GM18870 (cell line): ENCODE data around the gene ZNF335.

Experiments used
- ATAC-seq: cut with Tn5 transposase; IDR thresholded peaks from one replicate; pipeline ENCODE4 v1.9.1; 2021; ENCODE audit warnings: moderate library complexity; ENCODE audit not compliant: unreplicated experiment

ZNF335 gene

GRCh38 chr20:45974896-45975565, 3.0 kb upstream of the ZNF335 start:
- no peak for ATAC-seq

GRCh38 chr20:45972500-45973183, 639 bp upstream of the ZNF335 start:
- no peak for ATAC-seq

- ATAC-seq, result no peak
Observed at GRCh38 chr20:45971425-45971674, 653 bp downstream of the ZNF335 start.

GRCh38 chr20:45970646-45971424, 1.2 kb downstream of the ZNF335 start:
- ATAC-seq, result no peak

- ATAC-seq, result no peak
Observed at GRCh38 chr20:45969712-45970634, 2.0 kb downstream of the ZNF335 start.

- no peak for ATAC-seq
Observed at GRCh38 chr20:45968801-45969711, 2.9 kb downstream of the ZNF335 start.

DNA sequence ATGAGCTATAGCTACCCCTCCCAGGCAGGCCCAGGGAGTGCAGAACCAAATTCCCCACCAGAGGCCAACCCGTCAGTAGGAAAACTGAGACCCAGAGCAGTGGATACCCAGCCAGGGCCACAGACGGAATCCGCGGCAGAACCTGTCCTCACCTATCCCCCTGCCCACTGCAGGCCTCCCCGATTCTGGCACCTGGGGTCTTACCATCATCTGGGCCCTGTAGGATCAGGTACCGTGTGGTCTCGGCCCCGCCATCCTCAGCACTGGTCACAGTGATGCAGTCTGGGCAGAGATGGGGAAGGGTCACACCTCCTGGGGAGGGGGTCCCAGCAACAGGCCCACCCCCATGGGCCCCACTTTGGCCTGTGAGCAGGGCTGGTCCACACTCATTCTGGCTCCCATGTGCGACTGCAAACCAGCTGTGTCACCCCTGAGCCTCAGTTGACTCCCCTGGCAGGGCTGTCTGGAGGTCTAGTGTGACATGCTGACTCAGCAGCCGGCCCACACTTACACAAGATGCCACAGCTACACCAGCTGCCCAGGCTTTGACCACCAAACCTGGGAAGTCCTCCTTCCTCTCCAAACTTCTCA, 3.8 kb downstream of the ZNF335 start:
- ATAC-seq, result no peak

- no peak for ATAC-seq
Observed at GRCh38 chr20:45967551-45968080, 4.4 kb downstream of the ZNF335 start.

DNA sequence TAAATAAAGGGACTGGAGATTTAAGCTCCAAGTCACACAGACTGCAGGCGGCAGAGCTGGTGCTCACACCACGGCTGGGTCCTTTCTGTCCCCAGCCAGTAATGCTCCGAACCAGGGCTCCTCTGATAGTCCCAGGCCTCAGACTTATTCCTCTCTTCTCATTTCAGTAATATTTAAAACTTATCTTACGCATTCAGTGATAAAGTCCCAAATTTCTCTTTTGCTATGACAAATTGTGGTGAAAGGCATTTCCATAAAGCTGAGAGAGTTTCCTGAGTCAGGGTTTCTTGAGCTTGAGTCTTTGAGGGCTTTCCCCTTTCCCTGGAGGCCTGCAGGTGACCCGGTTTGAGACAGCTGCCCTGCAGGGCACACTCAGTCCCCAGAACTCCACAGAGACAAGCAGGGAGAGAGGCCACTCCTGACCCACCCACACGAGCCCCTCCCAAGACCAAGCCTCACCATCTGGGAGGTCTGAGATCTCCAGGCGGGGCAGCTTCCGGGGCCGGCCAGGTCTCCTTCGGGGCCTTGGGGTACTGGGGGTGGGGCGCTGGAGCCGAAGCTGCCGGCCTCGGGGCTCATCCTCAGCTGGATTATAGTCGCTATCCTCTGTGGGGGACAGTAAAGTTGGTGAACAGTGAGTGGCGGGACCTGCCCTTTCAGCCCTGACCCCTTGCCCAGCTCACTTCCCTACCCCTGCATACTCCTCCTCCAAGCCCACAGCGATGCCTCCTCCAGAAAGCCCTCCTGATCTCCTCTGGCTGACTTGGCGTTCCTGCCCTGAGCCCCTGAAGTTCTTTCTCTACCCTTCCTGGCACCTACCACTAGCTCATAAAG, 6.6 kb downstream of the ZNF335 start:
- ATAC-seq, result no peak

GRCh38 chr20:45964006-45964400, 8.0 kb downstream of the ZNF335 start:
- ATAC-seq, result no peak

GRCh38 chr20:45963059-45964005, 8.7 kb downstream of the ZNF335 start:
- no peak for ATAC-seq

DNA sequence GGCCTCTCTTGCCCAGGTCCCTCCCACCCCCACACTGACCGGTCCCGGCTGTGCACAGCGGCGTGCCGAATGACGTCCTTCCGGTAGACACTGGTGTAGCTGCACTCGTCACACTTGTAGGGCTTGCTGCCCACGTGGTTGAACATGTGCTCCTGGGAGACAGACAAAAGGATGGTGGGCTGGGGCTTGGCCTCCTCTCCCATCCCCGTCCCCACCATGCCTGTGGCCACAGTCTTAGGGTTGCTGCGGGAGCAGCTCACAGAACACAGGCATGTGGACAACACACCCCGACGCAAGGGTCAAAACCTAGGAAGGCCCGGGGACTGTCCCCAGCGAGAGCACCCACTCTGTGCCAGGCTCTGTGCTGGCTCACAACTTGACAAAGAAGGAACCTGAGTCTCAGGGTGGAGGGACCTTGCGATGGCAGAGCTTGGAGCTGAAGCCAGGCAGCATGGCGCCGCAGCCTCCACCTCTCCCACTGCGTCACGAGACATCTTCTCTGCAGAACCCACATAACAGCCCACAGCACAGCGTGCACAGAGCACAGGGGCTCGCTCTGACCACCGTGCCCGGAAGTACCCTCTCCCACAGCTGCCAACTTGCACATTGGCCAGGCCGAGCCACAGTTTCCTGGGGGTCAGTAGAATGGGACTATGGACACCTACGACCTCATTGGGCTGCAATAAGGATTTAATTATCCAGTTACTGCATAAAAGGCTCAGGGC, 9.8 kb downstream of the ZNF335 start:
- no peak for ATAC-seq

GRCh38 chr20:45959956-45960630, 11.9 kb downstream of the ZNF335 start:
- no peak for ATAC-seq

DNA sequence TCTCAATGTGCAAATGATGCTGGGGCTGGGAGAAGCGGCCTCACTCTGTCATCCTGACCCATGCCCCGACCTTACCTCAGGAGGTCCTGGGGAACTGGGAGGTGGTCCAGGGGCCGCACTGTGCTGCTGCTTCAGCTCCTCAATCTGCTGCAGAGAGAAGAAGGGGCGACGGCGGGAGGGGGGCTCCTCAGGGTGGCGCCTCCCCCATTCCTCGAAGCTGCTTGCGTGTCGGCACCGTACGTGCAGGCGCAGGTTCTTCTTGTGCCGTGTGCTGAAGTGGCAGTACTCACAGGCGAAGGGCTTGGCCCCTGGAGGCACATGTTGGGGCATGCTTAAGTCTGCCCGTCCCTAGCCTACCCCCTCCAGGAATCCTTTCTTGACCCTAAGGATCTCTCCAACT, 12.9 kb downstream of the ZNF335 start:
- no peak for ATAC-seq

DNA sequence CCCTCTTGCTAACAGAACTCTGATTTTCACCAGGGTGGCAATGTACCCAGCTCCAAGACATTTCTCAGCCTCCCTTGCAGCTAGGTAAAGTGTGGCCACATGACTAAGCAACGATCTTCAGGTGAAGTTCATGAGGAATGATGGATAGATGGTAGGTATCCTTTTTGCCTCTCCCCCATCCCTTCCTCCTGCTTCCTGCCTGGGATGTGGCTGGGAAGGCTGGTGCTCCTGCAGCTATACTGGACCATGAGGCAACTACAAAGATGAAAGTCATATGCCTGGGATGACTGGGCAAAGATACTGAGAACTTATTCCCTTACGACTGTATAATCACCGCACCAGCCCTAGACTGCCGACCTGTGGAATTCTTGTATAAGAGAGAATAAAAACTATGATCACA, 13.4 kb downstream of the ZNF335 start:
- ATAC-seq, result no peak
